IPS-20b (cell line): ENCODE results near the gene KRTAP10-2.

Experiments used
- H3K27ac ChIP-seq: one replicate; pipeline ENCODE4 v1.5.1; 2013; ENCODE audit warnings: low read length
- H3K27me3 ChIP-seq: 2 replicates; pipeline ENCODE4 v1.6.1; 2013; ENCODE audit warnings: mild to moderate bottlenecking, low read length, inconsistent platforms; ENCODE audit not compliant: insufficient read depth
- H3K36me3 ChIP-seq: 2 replicates; pipeline ENCODE4 v1.6.1; 2013; ENCODE audit warnings: low read depth, mild to moderate bottlenecking, inconsistent platforms, low read length, moderate library complexity; ENCODE audit not compliant: insufficient read depth
- H3K4me1 ChIP-seq: 2 replicates; pipeline ENCODE4 v1.6.1; 2013; ENCODE audit warnings: mild to moderate bottlenecking, control low read depth, inconsistent platforms, low read length, moderate library complexity; ENCODE audit not compliant: insufficient read depth
- H3K4me3 ChIP-seq: 2 replicates; pipeline ENCODE4 v1.5.1; 2013; ENCODE audit warnings: mild to moderate bottlenecking, low read length, inconsistent platforms
- H3K9ac ChIP-seq: 2 replicates; pipeline ENCODE4 v1.6.1; 2013; ENCODE audit warnings: low read depth, mild to moderate bottlenecking, inconsistent platforms, low read length, moderate library complexity
- H3K9me3 ChIP-seq: 2 replicates; pipeline ENCODE4 v1.6.1; 2013; ENCODE audit warnings: mild to moderate bottlenecking, low read depth, low read length, inconsistent platforms; ENCODE audit not compliant: insufficient read depth

The KRTAP10-2 gene

GRCh38 chr21:44519346-44520325 lies 31.7 kb downstream of the KRTAP10-2 start:
- no peaks in the 10 kb centered on the region for H3K36me3 ChIP-seq
- H3K27ac ChIP-seq: no peak overlapping the region
- H3K27me3 ChIP-seq: no peaks in the 10 kb centered on the region
- H3K9ac ChIP-seq: no peak overlapping the region
- no peaks in the 10 kb centered on the region for H3K4me1 ChIP-seq
- no peak overlapping the region for H3K4me3 ChIP-seq
- peaks cover 6% of the 10 kb centered on the region; the same call in 1 of the 2 replicates for H3K9me3 ChIP-seq

GRCh38 chr21:44518686-44519085 lies 32.6 kb downstream of the KRTAP10-2 start:
- H3K4me3 ChIP-seq: no peak overlapping the region
- H3K9me3 ChIP-seq: peaks cover 3% of the 10 kb centered on the region; the same call in 1 of the 2 replicates
- no peaks in the 10 kb centered on the region for H3K36me3 ChIP-seq
- H3K27ac ChIP-seq: no peak overlapping the region
- no peaks in the 10 kb centered on the region for H3K27me3 ChIP-seq
- H3K9ac ChIP-seq: no peak overlapping the region
- H3K4me1 ChIP-seq: no peaks in the 10 kb centered on the region

GRCh38 chr21:44517175-44517899 lies 34.0 kb downstream of the KRTAP10-2 start:
- Histone ChIP-seq H3K9ac (no peak overlapping the region), H3K9me3 (no peaks in the 10 kb centered on the region), H3K27me3 (no peaks in the 10 kb centered on the region), H3K4me1 (no peaks in the 10 kb centered on the region), H3K27ac (no peak overlapping the region), H3K4me3 (no peak overlapping the region), H3K36me3 (no peaks in the 10 kb centered on the region)

GRCh38 chr21:44516828-44517174 lies 34.5 kb downstream of the KRTAP10-2 start:
- Histone ChIP-seq H3K36me3 (no peaks in the 10 kb centered on the region), H3K4me3 (no peak overlapping the region), H3K9ac (no peak overlapping the region), H3K27ac (no peak overlapping the region), H3K4me1 (no peaks in the 10 kb centered on the region), H3K27me3 (no peaks in the 10 kb centered on the region), H3K9me3 (no peaks in the 10 kb centered on the region)

- H3K27ac ChIP-seq: no peak overlapping the region
- H3K4me3 ChIP-seq: no peak overlapping the region
- H3K36me3 ChIP-seq: no peaks in the 10 kb centered on the region
- H3K27me3 ChIP-seq: no peaks in the 10 kb centered on the region
- no peaks in the 10 kb centered on the region for H3K9me3 ChIP-seq
- H3K9ac ChIP-seq: no peak overlapping the region; the same call in 1 of the 2 replicates
- H3K4me1 ChIP-seq: no peaks in the 10 kb centered on the region
Observed at GRCh38 chr21:44516342-44516741, 35.0 kb downstream of the KRTAP10-2 start.

- Histone ChIP-seq H3K27ac (no peak overlapping the region), H3K4me1 (no peaks in the 10 kb centered on the region), H3K36me3 (no peaks in the 10 kb centered on the region), H3K27me3 (no peaks in the 10 kb centered on the region), H3K9me3 (no peaks in the 10 kb centered on the region), H3K9ac (no peak overlapping the region), H3K4me3 (no peak overlapping the region)
Observed at GRCh38 chr21:44515359-44516165, 35.7 kb downstream of the KRTAP10-2 start.

GRCh38 chr21:44514746-44515358 lies 36.5 kb downstream of the KRTAP10-2 start:
- H3K4me3 ChIP-seq: no peak overlapping the region
- H3K4me1 ChIP-seq: no peaks in the 10 kb centered on the region

GRCh38 chr21:44514218-44514520 lies 37.1 kb downstream of the KRTAP10-2 start:
- Histone ChIP-seq H3K27ac (no peak overlapping the region), H3K4me3 (no peak overlapping the region), H3K4me1 (no peaks in the 10 kb centered on the region), H3K27me3 (no peaks in the 10 kb centered on the region), H3K36me3 (no peaks in the 10 kb centered on the region), H3K9me3 (no peaks in the 10 kb centered on the region), H3K9ac (no peak overlapping the region)

More at GRCh38 chr21:44514746-44515358, 36.5 kb downstream of the KRTAP10-2 start:
- Histone ChIP-seq H3K9me3 (no peaks in the 10 kb centered on the region), H3K27me3 (no peaks in the 10 kb centered on the region), H3K36me3 (no peaks in the 10 kb centered on the region), H3K27ac (no peak overlapping the region), H3K9ac (no peak overlapping the region)

GRCh38 chr21:44513389-44514217 lies 37.7 kb downstream of the KRTAP10-2 start:
- H3K27me3 ChIP-seq: no peaks in the 10 kb centered on the region

GRCh38 chr21:44512496-44513388 lies 38.6 kb downstream of the KRTAP10-2 start:
- H3K36me3 ChIP-seq: no peaks in the 10 kb centered on the region
- H3K27me3 ChIP-seq: no peaks in the 10 kb centered on the region
- H3K4me1 ChIP-seq: no peaks in the 10 kb centered on the region
- no peak overlapping the region for H3K27ac ChIP-seq
- H3K9ac ChIP-seq: no peak overlapping the region
- no peak overlapping the region for H3K4me3 ChIP-seq
- H3K9me3 ChIP-seq: no peaks in the 10 kb centered on the region

More at GRCh38 chr21:44513389-44514217, 37.7 kb downstream of the KRTAP10-2 start:
- Histone ChIP-seq H3K4me1 (no peaks in the 10 kb centered on the region), H3K27ac (no peak overlapping the region), H3K36me3 (no peaks in the 10 kb centered on the region), H3K9ac (no peak overlapping the region), H3K4me3 (no peak overlapping the region), H3K9me3 (no peaks in the 10 kb centered on the region)
